ACC112 (cell line): ENCODE results near the gene PI4KA.
A peak's percentile ranks its signal among the peaks of the same experiment; 100 is the strongest.

ENCODE experiments used
- H2AFZ ChIP-seq: fragments of 200-600 bp; sonication (generic); one replicate; pipeline ENCODE4 v1.6.0; 2017; ENCODE audit warnings: antibody characterized with exemption, low read length; ENCODE audit not compliant: unreplicated experiment
- H3K27ac ChIP-seq: fragments of 200-600 bp; sonication (generic); 2 replicates; pipeline ENCODE4 v1.5.1; 2014; ENCODE audit warnings: low read depth, mild to moderate bottlenecking, antibody characterized with exemption, low read length, moderate library complexity
- H3K27me3 ChIP-seq: fragments of 200-600 bp; sonication (generic); 2 replicates; pipeline ENCODE4 v1.6.1; 2014; ENCODE audit warnings: mild to moderate bottlenecking, antibody characterized with exemption, low read length, moderate library complexity, mixed read lengths; ENCODE audit not compliant: insufficient read depth
- H3K36me3 ChIP-seq: fragments of 200-600 bp; sonication (generic); 2 replicates; pipeline ENCODE4 v1.6.1; 2016; ENCODE audit warnings: mild to moderate bottlenecking, antibody characterized with exemption, low read length, moderate library complexity, mixed read lengths; ENCODE audit not compliant: insufficient read depth
- H3K4me1 ChIP-seq: fragments of 200-600 bp; sonication (generic); one replicate; pipeline ENCODE4 v1.6.1; 2016; ENCODE audit warnings: low read length, mixed read lengths; ENCODE audit not compliant: insufficient read depth, unreplicated experiment, control insufficient read depth
- H3K4me3 ChIP-seq: fragments of 200-600 bp; sonication (generic); 2 replicates; pipeline ENCODE4 v1.5.1; 2014; ENCODE audit warnings: mild to moderate bottlenecking, low read depth, low read length
- H3K79me2 ChIP-seq: fragments of 200-600 bp; sonication (generic); one replicate; pipeline ENCODE4 v1.6.0; 2016; ENCODE audit warnings: low read length; ENCODE audit not compliant: control insufficient read depth, unreplicated experiment, insufficient read depth

Gene PI4KA

DNA sequence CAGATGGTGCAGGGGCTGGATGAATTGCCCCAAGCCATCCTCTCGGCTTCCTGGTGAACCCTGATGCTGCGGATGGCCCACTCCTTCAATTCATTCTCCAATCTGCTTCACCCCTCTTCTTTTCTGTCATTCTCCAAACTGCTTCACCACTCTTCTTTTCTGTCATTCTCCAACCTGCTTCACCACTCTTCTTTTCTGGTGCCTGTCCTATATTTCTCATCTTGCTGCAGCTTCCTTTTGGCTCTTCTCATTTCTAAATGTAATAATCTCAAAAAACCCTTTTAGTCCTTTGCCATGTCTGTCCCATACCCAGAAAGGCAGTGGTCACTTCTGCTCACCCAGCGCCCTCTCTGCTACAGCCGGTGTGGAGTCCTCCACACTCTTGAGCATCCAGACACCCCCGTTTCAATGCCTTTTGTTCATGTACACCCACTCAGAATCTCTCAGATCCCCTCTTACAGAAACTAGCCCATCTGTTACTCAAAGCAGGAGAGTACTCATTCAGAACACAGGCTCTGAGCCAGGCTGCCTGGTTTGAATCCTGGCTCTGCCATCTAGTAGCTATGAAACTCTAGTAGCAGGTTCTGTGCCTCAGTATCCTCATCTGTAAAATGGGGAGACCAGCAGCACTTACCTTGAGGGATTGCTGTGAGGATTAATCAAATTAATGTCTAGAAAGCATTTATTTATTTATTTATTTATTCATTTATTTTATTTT lies 69.8 kb downstream of the PI4KA start:
- no peaks in the 10 kb centered on the region for H3K36me3 ChIP-seq
- H3K27me3 ChIP-seq: no peaks in the 10 kb centered on the region
- peaks cover 7% of the 10 kb centered on the region for H3K4me1 ChIP-seq
- H3K79me2 ChIP-seq: no peaks in the 10 kb centered on the region
- H3K4me3 ChIP-seq: no peak overlapping the region
- H3K27ac ChIP-seq: no peak overlapping the region
- no peak overlapping the region for H2AFZ ChIP-seq

DNA sequence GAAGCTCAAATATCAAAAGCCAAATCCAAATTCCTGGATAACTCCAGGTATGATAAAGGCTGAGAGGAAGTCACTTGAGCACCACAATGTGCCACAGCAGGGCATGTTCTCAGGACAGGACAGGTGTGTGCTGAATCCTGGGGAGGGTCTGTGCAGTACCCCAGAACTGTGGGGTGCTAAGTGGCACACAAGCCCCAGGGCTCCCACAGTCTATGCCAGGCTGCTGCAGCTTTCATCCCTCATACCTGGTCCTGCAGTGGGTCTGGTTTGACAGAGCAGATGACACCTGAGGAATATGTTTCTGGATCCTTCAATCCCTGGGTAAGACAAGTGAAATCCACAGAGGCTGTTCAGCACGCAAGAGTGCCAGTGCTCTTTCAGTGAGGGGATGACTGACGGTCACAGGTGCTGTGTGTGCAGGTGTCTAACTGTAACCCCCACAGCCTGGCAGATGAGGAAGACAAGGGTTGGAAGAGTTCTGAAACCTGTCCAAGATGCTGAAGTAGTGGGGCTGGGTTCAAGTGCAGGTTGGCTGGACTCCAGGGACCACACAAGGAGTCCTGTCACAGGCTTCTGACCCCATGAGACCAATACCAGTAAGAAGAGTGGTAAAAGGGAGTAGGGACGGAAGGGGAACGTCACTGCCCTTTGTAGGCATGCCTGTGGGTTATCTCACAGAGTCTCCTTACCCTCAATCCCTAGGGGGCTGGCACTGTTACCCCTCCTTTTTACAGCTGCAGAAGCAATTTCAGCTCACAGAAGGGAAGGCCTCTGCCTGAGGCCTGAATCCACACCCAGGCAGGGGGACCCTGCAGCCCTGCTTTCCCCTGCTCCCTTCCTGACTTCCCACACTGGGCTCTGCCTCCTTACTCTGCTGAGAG lies 70.6 kb downstream of the PI4KA start:
- Histone ChIP-seq H2AFZ (no peak overlapping the region), H3K27me3 (no peaks in the 10 kb centered on the region), H3K4me3 (no peak overlapping the region), H3K79me2 (no peaks in the 10 kb centered on the region), H3K27ac (no peak overlapping the region), H3K36me3 (no peaks in the 10 kb centered on the region), H3K4me1 (peaks cover 15% of the 10 kb centered on the region)

DNA sequence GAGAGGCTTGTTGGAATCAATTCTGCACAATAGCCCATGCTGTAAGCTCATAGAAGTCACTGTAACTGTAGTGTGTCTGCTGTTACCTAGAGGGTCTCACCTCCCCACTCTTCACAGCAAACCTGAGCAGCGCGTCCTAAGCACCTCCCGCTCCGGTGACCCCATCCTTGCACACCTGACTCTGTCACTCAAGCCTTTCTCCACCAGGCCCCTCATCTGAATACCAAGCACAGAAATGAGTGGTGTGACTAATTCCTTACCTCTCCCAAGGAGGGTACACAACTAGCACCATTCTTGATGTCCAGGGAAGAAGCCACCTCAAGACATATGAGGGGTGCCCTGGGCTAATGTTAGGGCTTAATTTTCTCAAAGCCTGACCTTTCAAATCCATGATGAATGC lies 71.4 kb downstream of the PI4KA start:
- Histone ChIP-seq H3K79me2 (no peaks in the 10 kb centered on the region), H3K27me3 (no peaks in the 10 kb centered on the region), H3K4me3 (no peak overlapping the region), H3K4me1 (peaks cover 22% of the 10 kb centered on the region), H2AFZ (no peak overlapping the region), H3K27ac (no peak overlapping the region), H3K36me3 (no peaks in the 10 kb centered on the region)

DNA sequence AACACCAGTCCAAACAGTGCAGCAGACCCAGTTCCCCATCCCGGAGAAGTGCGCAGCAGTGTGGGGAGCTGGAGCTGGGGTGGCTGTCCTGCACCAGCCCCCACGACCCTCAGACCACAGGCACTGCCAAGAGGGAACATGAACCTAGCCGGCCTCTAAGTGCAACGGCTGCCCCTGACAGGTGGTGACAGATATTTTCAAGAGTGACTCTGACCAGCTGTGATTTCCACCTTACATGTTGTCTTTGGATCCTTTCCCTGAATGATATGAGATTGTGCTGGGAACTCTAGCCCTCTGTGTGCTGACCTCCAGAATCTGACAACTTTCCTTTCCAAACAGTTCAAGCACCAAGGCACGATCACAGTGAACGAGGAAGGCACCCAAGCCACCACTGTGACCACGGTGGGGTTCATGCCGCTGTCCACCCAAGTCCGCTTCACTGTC lies 72.1 kb downstream of the PI4KA start:
- H3K79me2 ChIP-seq: no peaks in the 10 kb centered on the region
- H3K36me3 ChIP-seq: no peaks in the 10 kb centered on the region
- no peaks in the 10 kb centered on the region for H3K27me3 ChIP-seq
- H3K4me3 ChIP-seq: no peak overlapping the region
- peaks cover 29% of the 10 kb centered on the region for H3K4me1 ChIP-seq
- H3K27ac ChIP-seq: no peak overlapping the region
- H2AFZ ChIP-seq: no peak overlapping the region

DNA sequence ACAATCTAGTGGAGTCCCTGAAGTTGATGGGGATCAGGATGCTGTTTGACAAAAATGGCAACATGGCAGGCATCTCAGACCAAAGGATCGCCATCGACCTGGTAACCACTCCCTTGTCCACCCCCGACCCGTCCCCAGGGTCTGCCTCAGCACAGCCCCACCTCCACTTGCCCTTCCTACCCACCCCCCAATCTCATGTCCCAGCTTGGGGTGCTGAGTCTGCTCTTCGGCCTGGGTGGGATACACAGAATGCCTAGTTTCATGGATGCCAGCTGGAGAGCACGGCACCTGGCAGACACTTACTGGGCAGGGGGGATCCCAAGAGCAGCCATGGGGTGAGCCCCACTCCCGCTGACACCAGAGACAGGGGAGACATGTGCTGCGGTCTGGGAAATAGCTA lies 72.6 kb downstream of the PI4KA start:
- Histone ChIP-seq H3K79me2 (no peaks in the 10 kb centered on the region), H2AFZ (no peak overlapping the region), H3K4me1 (peaks cover 34% of the 10 kb centered on the region), H3K4me3 (no peak overlapping the region), H3K36me3 (no peaks in the 10 kb centered on the region), H3K27ac (no peak overlapping the region), H3K27me3 (no peaks in the 10 kb centered on the region)

DNA sequence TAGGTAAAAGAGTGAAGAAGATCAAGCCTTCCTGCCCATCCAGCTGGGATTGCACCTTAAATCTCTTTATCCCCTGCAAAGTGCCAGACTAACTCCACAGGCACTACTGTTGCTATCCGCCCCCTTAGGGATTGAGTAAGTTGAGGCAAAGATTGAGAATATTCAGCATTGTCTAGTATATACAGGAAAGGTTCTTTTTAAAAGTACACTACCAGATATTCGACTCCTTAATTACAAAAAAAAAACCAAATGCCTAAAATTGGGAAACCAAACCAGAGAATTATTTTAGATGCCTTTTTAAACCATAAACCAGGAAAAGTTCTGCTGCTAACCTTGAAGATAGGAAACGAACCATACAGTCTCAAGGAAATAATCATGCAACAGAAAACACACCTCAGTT lies 73.2 kb downstream of the PI4KA start:
- no peaks in the 10 kb centered on the region for H3K36me3 ChIP-seq
- H3K4me3 ChIP-seq: no peak overlapping the region
- peaks cover 34% of the 10 kb centered on the region for H3K4me1 ChIP-seq
- H2AFZ ChIP-seq: no peak overlapping the region
- no peaks in the 10 kb centered on the region for H3K27me3 ChIP-seq
- H3K27ac ChIP-seq: no peak overlapping the region
- H3K79me2 ChIP-seq: no peaks in the 10 kb centered on the region

DNA sequence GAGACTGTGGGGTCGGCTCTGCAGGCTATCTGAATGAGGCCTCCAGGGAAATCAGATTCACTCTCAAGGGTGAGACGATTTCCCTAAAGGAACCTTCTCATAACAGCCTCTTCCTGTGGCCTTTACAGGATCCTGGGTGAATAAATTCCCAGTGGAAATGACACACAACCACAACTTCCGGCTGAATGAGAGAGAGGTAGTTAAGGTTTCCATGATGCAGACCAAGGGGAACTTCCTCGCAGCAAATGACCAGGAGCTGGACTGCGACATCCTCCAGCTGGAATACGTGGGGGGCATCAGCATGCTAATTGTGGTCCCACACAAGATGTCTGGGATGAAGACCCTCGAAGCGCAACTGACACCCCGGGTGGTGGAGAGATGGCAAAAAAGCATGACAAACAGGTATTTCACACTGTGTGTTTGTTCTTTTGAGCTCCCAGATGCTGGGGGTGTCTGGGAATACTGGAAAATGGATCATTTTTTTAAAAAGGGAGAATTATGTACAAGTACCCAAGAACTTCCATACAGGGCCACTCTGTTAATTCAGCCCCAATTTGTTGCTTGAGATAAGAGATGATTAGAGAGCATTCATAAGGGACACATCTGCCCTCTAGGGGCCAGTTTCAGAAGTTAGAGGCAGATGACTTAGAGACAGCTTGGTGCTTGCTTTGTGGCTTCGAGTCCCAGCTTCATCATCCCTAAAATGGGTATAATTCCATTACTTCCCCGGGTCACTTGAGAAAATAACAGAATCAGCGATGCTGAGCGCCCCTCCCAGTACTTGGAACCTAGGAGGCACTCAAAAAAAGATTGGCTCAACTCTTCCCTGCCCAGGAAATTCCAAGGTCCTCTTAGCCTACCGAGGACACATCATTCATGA lies 74.5 kb downstream of the PI4KA start:
- Histone ChIP-seq H3K27me3 (no peaks in the 10 kb centered on the region), H3K27ac (peak overlapping the region; percentile 91), H3K79me2 (no peaks in the 10 kb centered on the region), H3K4me3 (no peak overlapping the region), H2AFZ (no peak overlapping the region), H3K4me1 (peaks cover 34% of the 10 kb centered on the region), H3K36me3 (no peaks in the 10 kb centered on the region)

DNA sequence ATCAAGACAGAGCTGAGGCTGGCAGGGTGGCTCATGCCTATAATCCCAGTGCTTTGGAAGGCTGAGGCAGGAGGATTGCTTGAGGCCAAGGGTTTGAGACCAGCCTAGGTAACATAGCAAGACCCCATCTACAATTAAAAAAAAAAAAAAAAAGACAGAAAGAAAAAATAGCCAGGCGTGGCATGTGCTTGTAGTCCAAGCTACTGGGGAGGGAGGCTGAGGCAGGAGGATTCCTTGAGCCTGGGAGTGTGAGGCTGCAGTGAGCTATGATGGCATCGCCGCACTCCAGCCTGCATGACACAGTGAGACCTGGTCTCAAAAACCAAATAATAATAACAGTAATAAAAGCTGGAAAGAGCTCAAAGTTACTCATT lies 75.3 kb downstream of the PI4KA start:
- Histone ChIP-seq H3K27ac (peak overlapping the region; percentile 91), H3K4me1 (peaks cover 34% of the 10 kb centered on the region), H3K36me3 (no peaks in the 10 kb centered on the region), H3K79me2 (no peaks in the 10 kb centered on the region), H3K27me3 (no peaks in the 10 kb centered on the region), H2AFZ (no peak overlapping the region), H3K4me3 (no peak overlapping the region)

DNA sequence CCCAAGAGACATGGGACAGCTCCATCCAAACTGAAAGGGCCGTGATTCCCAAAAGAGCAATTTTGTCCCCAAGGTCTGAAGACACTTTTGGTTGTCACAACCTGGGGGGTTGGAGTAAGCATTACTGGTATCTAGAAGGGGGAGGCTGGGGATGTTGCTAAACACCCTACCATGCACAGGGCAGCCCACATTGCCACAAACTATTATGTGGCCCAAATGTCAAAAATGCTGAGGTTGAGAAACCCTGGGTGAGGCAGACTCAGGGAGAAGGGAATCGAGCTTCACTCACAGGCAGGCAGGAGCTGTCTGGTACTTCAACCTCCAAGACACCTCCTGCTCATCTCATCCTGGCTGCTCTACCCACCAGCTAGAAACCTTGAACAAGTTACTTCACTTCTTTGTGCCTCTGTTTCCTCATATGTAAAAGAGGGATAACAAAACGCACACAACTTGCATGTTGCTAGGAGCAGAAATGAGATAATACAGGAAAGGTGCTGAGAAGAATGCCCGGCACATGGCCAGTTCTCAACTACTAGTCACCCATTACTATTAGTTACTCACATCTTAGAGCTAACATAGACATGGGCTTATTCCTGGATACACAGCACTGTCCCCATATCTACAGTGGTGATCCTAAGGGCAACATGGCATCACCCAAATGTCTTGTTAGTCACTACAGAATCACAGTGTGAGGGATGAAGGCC lies 75.9 kb downstream of the PI4KA start:
- Histone ChIP-seq H3K79me2 (no peaks in the 10 kb centered on the region), H3K27ac (peak overlapping the region; percentile 91), H3K27me3 (no peaks in the 10 kb centered on the region), H3K4me3 (no peak overlapping the region), H3K4me1 (peaks cover 37% of the 10 kb centered on the region), H2AFZ (no peak overlapping the region), H3K36me3 (no peaks in the 10 kb centered on the region)

DNA sequence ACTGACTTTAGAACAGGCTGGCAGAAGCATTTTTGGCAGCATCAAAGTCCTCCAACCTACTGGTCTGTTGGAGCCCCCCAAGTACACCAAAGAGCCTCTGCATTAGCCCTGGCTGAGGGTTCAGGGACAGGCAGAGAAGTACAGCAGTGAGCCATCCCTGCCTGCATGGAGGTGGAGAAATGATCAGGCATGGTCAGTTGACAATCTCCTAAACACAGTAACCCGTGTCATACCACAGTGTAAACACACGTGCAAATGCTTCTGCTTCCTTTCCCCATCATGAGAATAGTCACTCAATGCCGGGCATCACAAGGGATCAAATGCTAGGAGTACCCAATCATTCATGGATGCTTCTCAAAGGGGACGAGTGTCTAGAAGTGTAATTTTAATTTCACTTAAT lies 76.5 kb downstream of the PI4KA start:
- Histone ChIP-seq H2AFZ (no peak overlapping the region), H3K27ac (no peak overlapping the region), H3K4me3 (no peak overlapping the region), H3K27me3 (no peaks in the 10 kb centered on the region), H3K36me3 (no peaks in the 10 kb centered on the region), H3K79me2 (no peaks in the 10 kb centered on the region), H3K4me1 (peaks cover 41% of the 10 kb centered on the region)
